Kidney (tissue), 14 donors: Measurements from ENCODE around the gene DCBLD2. TPM values are rescaled to one million over a fixed set of nuclear protein-coding genes. Genes with fewer than 3 reads are reported as not detected.

ENCODE experiments used
- DNase-seq, 5 donors: peaks; one replicate each; pipeline ENCODE4 v3.0.0-alpha.2; 2013 to 2020
- FAIRE-seq: peaks from 2 replicates; lab custom pipeline; 2012; peaks lifted over from hg19 to GRCh38; lab: Jason Lieb, UNC
- H3K27ac ChIP-seq, 2 donors: one replicate each; pipeline ENCODE4 v1.7.0; 2013; ENCODE audit warnings: low read depth in 2 of 2, low read length in 2 of 2, inconsistent platforms in 1 of 2
- H3K27me3 ChIP-seq: one replicate; pipeline ENCODE4 v1.7.1; 2013; ENCODE audit warnings: low read length, inconsistent platforms; ENCODE audit not compliant: control insufficient read depth, insufficient read depth
- H3K36me3 ChIP-seq, 3 donors: one replicate each; pipeline versions ENCODE4 v1.7.0 to v1.7.1; 2013; ENCODE audit warnings: low read length in 3 of 3, control low read depth in 1 of 3, inconsistent platforms in 1 of 3; ENCODE audit not compliant: insufficient read depth in 3 of 3, control insufficient read depth in 2 of 3
- H3K4me1 ChIP-seq, 3 donors: one replicate each; pipeline versions ENCODE4 v1.7.0 to v1.7.1; 2013; ENCODE audit warnings: low read length in 3 of 3, inconsistent platforms in 1 of 3, low read depth in 1 of 3; ENCODE audit not compliant: control insufficient read depth in 2 of 3, insufficient read depth in 2 of 3
- H3K4me3 ChIP-seq, 3 donors: one replicate each; pipeline versions ENCODE4 v1.7.0 to v1.8.1; 2013; ENCODE audit warnings: low read length in 3 of 3, control low read depth in 1 of 3, inconsistent platforms in 1 of 3
- H3K9ac ChIP-seq, 3 donors: one replicate each; pipeline versions ENCODE4 v1.7.0 to v1.7.1; 2013; ENCODE audit warnings: low read length in 3 of 3, control low read depth in 1 of 3, inconsistent platforms in 1 of 3
- H3K9me3 ChIP-seq, 3 donors: one replicate each; pipeline versions ENCODE4 v1.7.0 to v1.7.1; 2013; ENCODE audit warnings: low read length in 3 of 3, control low read depth in 1 of 3, inconsistent platforms in 1 of 3; ENCODE audit not compliant: control insufficient read depth in 2 of 3, insufficient read depth in 1 of 3
- intact Hi-C: fragments of 100-400 bp; cut with DNase I; formaldehyde crosslinking; loops from one replicate; pipeline ENCODE4 v1.11.1; 2022
- polyA plus RNA-seq: library from polyadenylated mRNA; stranded (reverse); fragments of 350-450 nt; fragmentation: Illumina TruSeq; extraction: RNeasy Lipid Tissue Mini Kit (QIAGEN cat#74804); gene quantifications from one replicate; pipeline ENCODE4 v1.2.3, GENCODE V29; 2014; ENCODE audit warnings: low read depth, low replicate concordance; ENCODE audit not compliant: insufficient read depth
- total RNA-seq: library from RNA; stranded (reverse); fragmentation: NEBNext Ultra II Directional; extraction: Animal tissue kit (Norgen Biotek cat#: 25700); gene quantifications from one replicate; pipeline ENCODE4 v1.2.1, GENCODE V29; 2021
- TF ChIP-seq, protein P1 (sequence below): IDR thresholded peaks from 3 replicates; pipeline ENCODE4 v1.5.1; 2012; ENCODE audit warnings: mild to moderate bottlenecking, moderate library complexity, borderline replicate concordance; ENCODE audit not compliant: insufficient read depth; ENCODE audit errors: extremely low read depth
- donor health status: control.
- donor health status: control.
- donor health status: control.
- donor health status: control.
- donor health status: control.
- donor health status: DM: yes; HTN: yes; CAD: no.
- donor health status: Normal renal cell carcinoma (clear cell type).

The DCBLD2 gene
- total and polyA plus RNA-seq, 2 donors from 2014 or later: 8.0 to 39.3 TPM

GRCh38 chr3:98877132-98877531 is 24.4 kb downstream of the DCBLD2 start:
- FAIRE-seq (no peak), DNase-seq (no peak)
- Histone ChIP-seq H3K4me1 (no peaks in the 10 kb centered on the region), H3K9me3 (no peaks in the 10 kb centered on the region), H3K36me3 (peaks cover 0 to 7% (median 3%) of the 10 kb centered on the region in 3 donors), H3K27me3 (no peaks in the 10 kb centered on the region), H3K4me3 (no peak overlapping the region), H3K27ac (no peak overlapping the region), H3K9ac (no peak overlapping the region)
- intact Hi-C loops: no loop called here
- TF ChIP-seq, protein P1, sequence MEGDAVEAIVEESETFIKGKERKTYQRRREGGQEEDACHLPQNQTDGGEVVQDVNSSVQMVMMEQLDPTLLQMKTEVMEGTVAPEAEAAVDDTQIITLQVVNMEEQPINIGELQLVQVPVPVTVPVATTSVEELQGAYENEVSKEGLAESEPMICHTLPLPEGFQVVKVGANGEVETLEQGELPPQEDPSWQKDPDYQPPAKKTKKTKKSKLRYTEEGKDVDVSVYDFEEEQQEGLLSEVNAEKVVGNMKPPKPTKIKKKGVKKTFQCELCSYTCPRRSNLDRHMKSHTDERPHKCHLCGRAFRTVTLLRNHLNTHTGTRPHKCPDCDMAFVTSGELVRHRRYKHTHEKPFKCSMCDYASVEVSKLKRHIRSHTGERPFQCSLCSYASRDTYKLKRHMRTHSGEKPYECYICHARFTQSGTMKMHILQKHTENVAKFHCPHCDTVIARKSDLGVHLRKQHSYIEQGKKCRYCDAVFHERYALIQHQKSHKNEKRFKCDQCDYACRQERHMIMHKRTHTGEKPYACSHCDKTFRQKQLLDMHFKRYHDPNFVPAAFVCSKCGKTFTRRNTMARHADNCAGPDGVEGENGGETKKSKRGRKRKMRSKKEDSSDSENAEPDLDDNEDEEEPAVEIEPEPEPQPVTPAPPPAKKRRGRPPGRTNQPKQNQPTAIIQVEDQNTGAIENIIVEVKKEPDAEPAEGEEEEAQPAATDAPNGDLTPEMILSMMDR: no peak

DNA sequence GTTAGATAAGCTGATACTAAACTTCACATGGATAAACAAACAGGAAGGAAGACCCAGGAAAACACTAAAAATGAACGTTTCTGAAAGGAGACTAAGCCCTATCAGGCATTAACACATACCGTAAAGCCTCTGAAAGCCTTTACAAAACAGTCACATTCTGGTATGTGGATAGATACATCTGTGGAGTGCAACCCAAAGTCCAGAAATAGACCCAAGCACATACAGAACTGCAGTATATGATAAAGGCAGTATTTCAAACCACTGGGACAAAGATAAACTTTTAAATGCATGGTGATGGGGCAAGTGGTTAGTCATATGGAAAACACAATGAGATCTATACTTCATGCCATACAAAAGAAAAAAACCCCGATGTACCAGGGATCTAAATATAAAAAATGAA is 26.0 kb downstream of the DCBLD2 start:
- intact Hi-C loops: no loop called here
- TF ChIP-seq, protein P1: no peak
- no peaks in the 10 kb centered on the region for H3K9me3 ChIP-seq
- peaks cover 0 to 7% (median 4%) of the 10 kb centered on the region in 3 donors for H3K36me3 ChIP-seq
- no peak overlapping the region for H3K4me3 ChIP-seq
- no peak overlapping the region for H3K9ac ChIP-seq
- H3K4me1 ChIP-seq: no peaks in the 10 kb centered on the region
- FAIRE-seq: no peak
- H3K27ac ChIP-seq: no peak overlapping the region
- no peak for DNase-seq
- H3K27me3 ChIP-seq: no peaks in the 10 kb centered on the region

GRCh38 chr3:98874602-98875249 is 26.8 kb downstream of the DCBLD2 start:
- Histone ChIP-seq H3K9ac (no peak overlapping the region), H3K27ac (no peak overlapping the region), H3K27me3 (no peaks in the 10 kb centered on the region), H3K4me1 (no peaks in the 10 kb centered on the region), H3K36me3 (peaks cover 0 to 4% (median 3%) of the 10 kb centered on the region in 3 donors), H3K9me3 (no peaks in the 10 kb centered on the region), H3K4me3 (no peak overlapping the region)
- TF ChIP-seq, protein P1: no peak
- intact Hi-C loops: no loop called here
- FAIRE-seq: no peak
- no peak for DNase-seq
